ENCODE measurements around the gene CSNK1D.

CSNK1D gene

DNA sequence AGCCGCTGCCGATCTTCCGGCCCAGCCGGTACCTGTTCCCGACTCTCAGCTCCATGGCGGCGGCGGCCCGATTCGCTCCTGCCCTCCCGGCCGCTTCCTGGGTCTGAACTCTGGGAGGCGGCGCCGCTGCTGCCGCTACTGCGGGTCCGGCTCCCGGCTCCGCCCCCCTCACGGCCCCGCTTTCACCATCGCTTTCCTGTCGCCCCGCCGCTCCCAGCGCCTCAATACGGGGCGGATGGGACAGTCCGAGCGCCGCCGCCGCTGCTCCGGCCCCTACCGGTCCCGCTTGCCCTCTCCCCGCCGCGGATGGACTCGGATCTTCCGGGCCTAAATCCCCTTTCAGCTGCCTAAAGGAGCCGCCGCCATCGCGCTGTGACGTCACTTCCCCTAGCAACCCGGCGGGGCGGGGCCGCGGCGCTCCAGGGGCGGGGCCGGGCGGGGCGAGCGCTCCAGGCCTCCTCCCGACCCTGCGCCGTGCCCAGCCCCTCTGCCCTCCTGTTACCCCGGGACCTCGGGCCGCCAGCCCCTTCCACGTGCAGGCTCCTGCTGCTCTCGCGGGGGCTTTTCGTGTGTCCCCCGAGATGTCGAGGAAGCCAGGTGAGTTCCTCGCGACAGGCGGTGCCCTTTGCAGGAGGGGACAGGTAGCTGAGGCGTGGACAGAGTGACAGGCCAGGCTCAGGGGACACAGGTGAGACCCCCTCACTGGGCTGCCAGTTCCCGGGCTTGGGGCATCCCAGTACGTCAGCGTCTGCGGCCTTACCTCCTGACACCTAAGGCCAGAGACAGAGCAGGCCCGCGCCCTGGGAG lies at the start of gene CSNK1D:
CSNK1D (minus strand) TSS at position 374 of the 807 bp plus-strand sequence; CDS start at position 55, 319 bp downstream.
- peak; percentile 10 to 92 (median 82) for DNase-seq

DNA sequence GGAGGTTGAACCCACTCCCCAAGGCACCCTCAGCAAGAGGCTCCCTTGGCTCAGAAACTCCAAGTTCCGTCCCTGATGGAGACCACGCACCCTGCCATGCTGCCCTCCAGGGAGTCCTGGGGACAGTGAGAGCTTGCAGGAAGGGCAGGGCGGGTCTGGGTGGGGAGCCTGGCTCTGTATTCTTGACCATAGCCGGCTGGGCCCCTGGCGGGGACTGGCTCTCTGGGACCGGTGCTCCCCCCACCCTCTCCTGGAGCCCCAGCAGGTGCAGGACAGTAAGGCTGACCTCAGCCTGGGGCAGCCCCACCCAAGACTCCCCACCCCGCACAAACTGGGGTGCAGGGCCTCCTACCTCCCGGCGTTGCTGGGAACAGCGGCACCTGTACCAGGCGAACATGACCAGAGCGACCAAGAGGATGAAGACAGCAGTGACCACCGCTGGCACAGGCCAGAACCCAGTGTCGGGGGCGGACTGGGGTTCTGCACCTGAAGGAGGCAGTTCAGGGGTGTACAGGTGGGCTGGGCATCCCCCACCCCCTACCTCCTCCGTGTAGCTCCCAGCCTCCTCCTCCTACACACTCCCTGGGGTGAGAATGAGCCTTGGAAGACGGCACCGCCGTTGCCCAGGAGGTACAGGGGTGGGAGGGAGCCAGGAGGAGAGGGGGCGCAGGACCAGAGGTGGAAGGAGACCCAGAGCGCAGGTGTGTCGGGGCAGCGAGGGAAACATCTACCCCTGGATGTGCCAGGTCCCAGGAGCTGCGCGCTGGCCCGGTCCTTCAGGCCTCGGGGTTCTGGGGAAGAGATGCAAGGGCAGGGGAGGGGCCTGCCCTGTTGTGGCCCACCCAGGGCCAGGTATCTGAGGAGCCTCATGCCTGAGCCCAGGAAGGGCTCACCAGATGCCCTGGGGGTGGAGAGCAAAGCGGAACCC lies 49.3 kb upstream of the CSNK1D start:
- no peak for DNase-seq

DNA sequence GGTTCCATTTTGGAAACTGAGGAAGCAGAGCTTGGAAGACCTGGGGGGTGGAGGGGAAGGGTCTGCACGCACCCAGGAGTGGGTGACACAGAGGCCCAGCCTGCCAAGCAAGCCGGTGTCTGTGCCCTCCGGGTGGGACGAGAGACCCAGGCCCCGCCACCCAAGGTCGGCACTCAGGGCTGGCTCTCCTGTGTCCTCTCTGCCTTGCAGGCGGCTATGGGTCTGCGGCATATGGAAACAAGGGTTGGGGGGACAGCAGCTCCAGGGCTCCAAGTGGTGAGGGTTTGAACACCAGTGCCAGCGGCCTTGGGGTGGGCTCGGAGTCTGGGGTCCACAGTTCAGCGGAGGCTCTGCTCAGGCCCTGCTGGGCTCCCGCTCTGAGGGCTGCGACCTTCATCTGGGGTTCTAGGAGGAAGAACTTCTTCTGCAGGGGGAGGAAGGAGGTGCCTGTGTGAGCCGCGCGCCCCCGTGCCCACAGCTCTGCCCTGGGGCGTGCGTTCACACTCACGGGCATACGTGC lies 48.5 kb upstream of the CSNK1D start:
- DNase-seq, result no peak

- DNase-seq, result peak in 3 of 58 donors; percentile 6 to 15 (median 13)
These were observed 47.7 kb upstream of the CSNK1D start for GRCh38 chr17:82320956-82321927.

GRCh38 chr17:82320140-82320840 lies 46.8 kb upstream of the CSNK1D start:
- no peak for DNase-seq

DNA sequence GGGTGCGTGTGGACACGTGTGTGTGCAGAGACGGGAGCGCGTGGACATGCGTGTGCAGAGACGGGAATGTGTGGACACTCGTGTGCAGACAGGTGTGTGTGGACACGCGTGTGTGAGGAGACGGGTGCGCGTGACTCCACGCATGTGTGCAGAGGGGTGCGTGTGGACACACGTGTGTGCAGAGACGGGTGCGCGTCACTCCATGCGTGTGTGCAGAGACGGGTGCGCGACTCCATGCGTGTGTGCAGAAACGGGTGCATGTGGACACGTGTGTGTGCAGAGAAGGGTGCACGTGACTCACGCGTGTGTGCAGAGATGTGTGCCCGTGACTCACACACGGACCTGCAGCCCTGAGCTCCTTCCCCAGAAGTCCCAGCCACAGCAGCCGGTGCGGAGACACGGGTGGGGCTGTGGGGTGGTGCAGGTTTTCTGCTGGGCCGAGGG lies 46.1 kb upstream of the CSNK1D start:
- DNase-seq, result no peak

- DNase-seq, result no peak
These were observed 45.5 kb upstream of the CSNK1D start for GRCh38 chr17:82318772-82319606.

- DNase-seq, result no peak
These were observed 44.6 kb upstream of the CSNK1D start for GRCh38 chr17:82318169-82318498.

- no peak for DNase-seq
These were observed 44.1 kb upstream of the CSNK1D start, which contains the start of gene CD7 for GRCh38 chr17:82317394-82318168. CD7 (minus strand) TSS chr17:82317608; CDS start chr17:82317495, 113 bp downstream.

- DNase-seq, result no peak
These were observed 43.3 kb upstream of the CSNK1D start for GRCh38 chr17:82316651-82317393.

DNA sequence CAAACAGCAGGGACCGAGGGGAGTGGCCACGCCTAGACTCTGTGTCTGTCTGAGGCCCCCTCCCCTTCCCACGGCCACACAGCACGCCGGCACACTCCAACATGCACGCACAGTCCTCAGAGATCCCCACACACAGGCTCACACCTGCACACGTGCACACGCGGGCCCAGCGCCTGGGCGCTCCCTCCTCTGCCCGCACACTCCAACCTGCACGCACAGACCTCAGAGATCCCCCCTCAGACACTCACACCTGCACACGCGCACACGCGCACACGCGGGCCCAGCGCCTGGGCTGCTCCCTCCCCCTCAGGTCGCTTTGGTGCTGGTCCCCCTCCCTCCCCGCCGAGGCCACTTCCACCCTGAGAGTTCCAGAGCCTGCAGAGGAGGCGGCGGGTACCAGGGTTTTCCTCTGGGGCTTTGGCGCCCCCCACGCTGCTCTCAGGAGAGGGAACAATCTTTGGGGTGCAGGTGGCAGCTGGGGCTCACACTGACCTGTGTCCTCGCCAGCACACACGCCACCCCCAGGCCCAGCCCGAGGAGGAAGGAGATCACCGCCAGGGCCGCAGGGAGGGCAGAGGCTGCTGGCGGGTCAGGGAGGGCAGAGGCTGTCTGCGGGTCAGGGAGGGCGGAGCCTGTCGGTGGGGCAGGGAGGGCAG lies 42.3 kb upstream of the CSNK1D start:
- DNase-seq, result no peak

DNA sequence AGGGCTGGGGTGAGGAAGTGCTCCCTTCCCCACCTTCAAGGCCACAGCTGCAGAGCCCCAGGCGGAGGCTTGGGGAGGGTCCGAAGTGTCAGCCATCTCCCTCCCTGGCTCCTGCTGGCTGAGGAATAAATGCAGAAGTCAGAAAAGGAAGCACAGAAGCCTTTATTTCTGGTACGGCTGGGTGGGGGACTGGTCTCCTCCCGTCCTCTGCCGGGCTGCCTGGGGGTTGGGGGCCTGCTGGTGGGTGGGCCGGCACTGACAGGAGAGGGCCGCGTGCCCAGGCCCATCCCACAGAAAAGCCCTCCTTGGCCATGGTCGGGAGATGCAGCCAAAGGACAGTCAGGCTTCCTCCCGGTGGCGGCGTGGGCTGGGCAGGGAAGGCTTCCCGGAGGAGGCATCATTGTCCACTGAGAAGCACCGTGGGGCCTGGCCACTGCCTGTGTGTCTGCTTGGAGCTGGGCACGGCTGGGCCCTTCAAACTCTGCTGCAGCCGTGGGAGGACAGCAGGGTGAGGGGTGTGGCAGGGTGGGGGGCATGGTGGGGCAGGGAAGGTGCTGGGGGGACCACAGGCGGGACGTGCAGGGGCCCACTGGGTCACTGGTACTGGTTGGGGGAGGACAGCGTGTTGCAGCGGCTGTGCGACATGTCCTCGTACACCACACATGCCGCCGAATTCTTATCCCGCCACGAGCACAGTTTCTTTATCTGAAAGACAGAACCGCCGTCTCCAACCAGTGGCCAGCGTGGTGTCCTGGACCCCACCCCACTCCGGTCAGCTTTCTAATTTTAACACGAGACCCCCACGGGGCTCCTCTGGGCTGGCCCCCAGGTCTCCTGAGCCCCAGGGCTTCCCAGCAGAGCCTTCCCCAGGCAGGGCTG lies 41.5 kb upstream of the CSNK1D start:
- DNase-seq, result no peak

DNA sequence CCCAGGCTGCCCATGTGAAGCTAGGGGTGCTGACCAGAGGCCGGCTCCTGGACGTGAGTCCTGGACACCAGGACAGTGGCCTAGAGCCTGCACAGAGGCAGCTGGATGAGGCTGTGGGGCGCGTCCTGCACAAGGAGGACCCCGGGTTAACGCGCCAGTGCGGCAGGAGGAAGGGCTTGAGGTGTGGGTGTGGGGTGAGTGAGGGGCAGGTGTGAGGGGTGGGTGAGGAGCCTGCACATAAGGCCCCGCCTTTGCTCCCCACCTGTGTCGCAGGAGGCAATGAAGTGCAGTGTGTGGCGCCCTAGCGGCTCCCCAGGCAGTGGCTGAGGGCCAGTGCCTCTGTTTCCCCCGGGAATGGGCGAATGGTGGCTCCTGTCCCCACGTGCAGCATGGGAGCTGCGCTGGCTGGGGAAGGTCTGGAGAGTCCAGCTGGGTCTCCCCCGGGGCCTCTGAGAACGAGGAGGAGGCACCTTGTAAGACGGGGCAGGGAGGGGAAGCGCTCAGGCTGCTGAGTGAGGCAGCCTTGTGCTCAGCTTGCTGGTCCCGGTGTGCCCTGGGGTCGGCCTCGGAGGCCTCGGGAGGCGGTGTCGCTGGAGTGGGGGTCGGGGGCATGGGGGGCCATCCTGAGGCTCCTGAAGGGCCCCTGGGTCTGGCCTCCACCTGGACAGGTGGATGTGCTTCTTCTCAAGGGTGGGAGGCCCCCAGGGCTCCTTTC lies 40.7 kb upstream of the CSNK1D start:
- no peak for DNase-seq

DNA sequence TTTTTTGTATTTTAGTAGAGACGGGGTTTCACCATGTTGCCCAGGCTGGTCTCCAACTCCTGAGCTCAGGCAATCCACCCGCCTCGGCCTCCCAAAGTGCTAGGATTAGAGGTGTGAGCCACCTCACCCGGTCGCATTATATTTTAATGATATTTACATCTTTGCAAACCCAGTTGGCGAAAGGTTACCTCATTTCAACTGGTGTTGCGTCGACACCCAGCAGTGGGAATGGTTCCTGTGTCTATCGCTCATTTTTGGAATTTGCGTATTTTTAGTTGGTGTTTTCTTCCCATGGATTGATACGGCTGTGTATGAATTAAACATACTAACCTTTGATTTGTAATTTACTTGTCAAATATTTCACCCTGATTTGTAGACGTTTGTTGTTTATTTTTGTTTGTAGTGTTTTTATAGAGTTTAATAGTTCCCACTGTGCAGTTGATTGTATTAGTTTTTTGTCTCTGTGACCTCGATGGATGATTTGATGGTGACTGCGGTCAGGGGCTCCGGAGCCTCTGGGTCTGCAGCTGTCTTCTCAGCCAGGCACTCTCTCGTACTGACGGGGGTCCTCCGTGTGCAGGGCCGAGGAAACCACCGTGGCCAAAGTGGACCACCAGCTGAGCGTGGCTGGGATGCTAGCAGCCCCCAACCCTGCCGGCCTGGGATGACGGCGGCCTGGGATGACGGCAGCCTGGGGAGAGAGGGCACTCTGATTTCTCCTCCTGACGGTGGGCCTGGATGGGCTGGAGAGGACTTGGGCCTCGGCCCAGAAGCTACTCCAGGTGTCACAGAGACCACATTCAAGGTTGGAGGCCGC lies 39.9 kb upstream of the CSNK1D start:
- DNase-seq, result no peak

Measured in anterior cingulate cortex (tissue), 58 donors.